Right ventricle myocardium inferior (tissue), 1 donor: Measurements from ENCODE around the gene RBM19. TPM values are rescaled to one million over a fixed set of nuclear protein-coding genes. Genes with fewer than 3 reads are reported as not detected.

Experiments used
- ATAC-seq: fragments of 200-7000 bp; cut with Tn5 transposase; one replicate; pipeline ENCODE4 v1.9.1; 2020; ENCODE audit warnings: mild to moderate bottlenecking, moderate library complexity
- DNase-seq: peaks from one replicate; pipeline ENCODE4 v3.0.0; 2021; ENCODE audit errors: missing footprints
- intact Hi-C: fragments of 100-400 bp; cut with DNase I; formaldehyde crosslinking; loops from one replicate; pipeline ENCODE4 v1.11.0; 2022
- total RNA-seq: library from RNA; stranded (reverse); fragmentation: NEBNext Ultra II Directional; extraction: Animal tissue kit (Norgen Biotek cat#: 25700); gene quantifications from one replicate; pipeline ENCODE4 v1.2.1, GENCODE V29; 2021
- donor health status: DM: no; HTN: yes; CAD: no; lungs with severe emphysema.

Gene RBM19
- total RNA-seq, 1 donor from 2014 or later: 15.8 TPM

- DNase-seq: no peak
- no peak for ATAC-seq
- intact Hi-C loops: no loop called here
These were observed 3.4 kb downstream of the RBM19 start for GRCh38 chr12:113962733-113963132.

DNA sequence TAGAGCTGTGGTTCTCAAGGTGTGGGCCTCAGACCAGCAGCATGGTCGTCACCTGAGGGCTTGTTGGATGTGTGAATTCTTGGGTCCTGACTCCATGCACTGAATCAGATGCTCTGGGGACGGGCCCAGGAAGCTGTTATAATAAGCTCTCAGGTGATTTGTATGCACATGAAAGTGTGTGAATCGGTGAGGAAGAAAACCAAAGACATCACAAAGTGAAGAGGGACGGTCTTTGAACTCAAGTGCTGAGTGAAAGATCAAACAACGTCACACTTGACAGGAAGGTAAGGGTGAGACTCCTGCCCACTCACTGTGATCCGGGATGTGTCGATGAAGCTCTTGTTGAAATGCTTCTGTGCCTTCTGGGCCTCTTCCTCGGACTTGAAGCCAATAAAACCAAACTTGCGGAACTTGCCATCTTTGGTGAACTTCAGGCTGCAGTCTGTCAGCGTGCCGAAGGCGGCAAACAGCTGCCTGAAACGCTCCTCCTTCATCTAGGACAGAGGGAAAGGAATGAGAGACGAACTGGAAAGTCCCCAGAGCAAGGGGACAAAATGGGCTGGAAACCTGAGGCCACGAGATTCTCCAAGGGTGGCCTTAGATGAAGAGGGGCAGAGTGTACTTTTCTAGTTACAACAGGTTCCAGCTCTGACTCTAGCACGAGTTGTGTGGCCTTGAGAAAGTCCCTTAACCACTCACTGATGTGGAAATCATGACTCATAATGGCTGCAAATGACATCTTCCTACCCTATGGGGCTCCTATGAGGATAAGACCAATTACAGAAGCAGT lies 4.0 kb downstream of the RBM19 start:
- intact Hi-C loops: no loop called here
- DNase-seq (no peak), ATAC-seq (no peak)

GRCh38 chr12:113960030-113960429 lies 6.1 kb downstream of the RBM19 start:
- intact Hi-C loops: no loop called here
- no peak for DNase-seq
- no peak for ATAC-seq

DNA sequence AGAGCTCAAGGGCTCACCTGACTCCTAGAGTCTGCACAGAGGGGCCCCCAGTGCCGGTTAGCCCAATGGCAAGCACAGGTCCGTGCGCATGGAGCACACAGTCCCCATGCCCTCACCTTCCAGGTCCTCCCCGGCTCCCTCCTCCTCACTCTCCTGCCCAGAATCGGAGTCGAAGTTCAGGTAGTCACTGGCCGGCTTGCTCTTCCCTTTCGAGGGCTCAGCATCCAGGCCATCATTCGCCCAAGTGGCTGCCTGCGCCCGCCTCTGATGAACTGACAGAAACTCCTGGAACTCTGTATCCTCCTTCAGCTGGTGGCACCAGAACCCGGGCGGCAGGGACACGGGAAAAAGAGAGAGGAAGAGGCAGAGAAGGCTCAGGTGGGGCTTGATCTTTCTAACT lies 7.0 kb downstream of the RBM19 start:
- intact Hi-C loops: no loop called here
- no peak for ATAC-seq
- no peak for DNase-seq

DNA sequence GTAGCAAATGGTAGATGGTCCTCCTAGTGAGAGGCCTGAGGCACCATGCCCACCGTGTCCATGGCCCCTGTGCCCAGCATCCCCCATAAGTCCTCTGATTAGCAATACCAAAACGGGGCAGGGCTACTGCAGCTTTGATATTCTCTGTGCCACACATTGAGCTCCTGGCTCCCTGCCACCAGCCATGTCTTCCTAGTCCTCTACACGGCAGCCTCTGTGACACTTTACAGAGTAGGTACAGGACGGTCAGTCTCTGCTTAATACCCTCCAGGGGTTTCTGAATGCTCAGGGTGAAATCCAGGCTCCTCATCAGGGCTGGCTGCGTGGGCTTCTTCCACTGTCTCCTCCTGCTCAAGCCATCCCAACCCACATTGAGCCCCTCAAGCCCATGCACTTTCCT lies 8.0 kb downstream of the RBM19 start:
- intact Hi-C loops: no loop called here
- ATAC-seq (no peak), DNase-seq (no peak)

DNA sequence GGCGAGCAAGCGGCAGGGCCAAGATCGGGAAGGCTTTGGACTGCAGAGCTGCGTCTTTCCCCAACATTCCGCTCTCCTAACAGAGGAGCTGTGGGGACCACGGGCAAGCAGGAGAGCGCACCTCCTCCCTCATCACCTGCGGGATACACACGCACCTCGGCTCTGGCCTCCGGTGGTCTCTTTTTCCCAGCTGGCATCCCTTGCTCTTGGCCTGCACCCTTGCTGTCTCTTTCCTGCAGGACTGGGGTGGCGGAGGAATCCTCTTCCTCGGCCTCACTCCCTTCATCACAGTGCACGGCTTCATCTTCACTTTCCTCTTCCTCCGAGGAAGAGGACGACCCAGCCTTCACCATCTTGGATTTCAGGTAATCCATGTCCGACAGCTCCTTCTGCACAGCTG lies 8.5 kb downstream of the RBM19 start:
- intact Hi-C loops: no loop called here

DNA sequence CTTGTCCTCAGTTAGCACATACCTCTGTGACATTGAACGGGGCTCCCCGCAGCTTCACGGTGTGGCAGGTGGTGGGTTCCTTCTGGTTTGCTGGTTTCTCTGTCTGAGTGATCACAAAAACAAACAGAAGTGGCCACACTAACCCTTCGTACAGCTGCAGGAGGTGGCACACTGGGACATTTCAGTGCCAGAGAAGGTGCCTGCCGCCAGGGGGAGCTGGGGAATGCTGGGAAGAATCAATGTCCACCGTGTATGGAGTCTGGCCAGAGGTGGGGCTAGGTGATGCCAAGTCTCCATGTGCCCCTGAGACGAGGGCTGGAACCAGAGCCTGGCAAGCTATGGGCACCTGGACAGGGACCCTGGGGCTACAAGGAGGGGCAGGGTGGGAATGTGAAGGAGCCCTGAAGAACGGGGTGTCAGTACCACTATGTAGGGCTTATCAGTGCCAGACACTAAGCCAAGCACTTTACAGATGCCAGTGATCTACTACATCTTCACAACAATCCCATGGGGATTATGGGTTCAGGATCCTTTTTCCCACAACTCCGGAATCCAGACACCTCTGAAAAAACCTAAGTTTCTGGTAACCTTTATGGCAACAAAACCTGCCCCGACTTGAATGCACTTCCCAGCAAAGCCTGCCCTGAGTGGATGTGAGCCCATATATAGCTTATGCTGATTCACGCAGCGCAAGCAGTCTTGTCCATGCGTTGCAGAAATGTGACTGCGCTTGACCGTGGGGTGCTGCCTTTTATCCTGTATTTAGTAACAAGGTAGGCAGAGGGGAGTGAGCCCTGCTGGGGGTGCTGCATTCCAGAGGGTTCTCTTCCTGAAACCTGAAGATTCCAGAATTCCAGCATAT lies 10.8 kb downstream of the RBM19 start:
- intact Hi-C loops: no loop called here
- ATAC-seq: no peak

More for the DNA sequence above, 8.5 kb downstream of the RBM19 start:
- DNase-seq (no peak), ATAC-seq (no peak)

DNA sequence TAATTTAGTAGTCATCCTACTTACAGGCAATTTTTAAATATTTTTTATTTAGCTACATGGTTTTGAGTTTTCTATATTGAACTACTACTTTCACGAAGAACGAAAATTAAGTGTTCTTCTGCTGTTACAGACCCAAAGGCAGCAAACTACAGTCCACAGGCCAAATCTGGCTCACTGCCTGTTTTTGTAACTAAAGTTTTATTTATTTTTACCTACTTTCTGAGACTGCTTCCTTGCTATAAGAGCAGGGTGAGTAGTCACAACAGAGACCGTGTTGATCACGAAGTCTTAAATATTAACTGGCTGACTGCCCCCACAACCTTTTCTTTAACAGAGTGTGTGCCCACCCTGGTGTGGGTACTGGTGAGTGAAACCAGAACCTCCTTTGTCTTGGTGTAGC lies 11.6 kb downstream of the RBM19 start:
- no peak for DNase-seq
- ATAC-seq: no peak
- intact Hi-C loops: no loop called here

More for the DNA sequence above, 10.8 kb downstream of the RBM19 start:
- DNase-seq: no peak

- DNase-seq: no peak
- no peak for ATAC-seq
- intact Hi-C loops: no loop called here
These were observed 15.3 kb downstream of the RBM19 start for GRCh38 chr12:113950873-113951272.

- ATAC-seq (no peak), DNase-seq (no peak)
- intact Hi-C loops: no loop called here
These were observed 16.5 kb downstream of the RBM19 start for GRCh38 chr12:113949321-113950305.

GRCh38 chr12:113948151-113948914 lies 17.8 kb downstream of the RBM19 start:
- DNase-seq: no peak
- intact Hi-C loops: no loop called here
- ATAC-seq: no peak

- no peak for ATAC-seq
- intact Hi-C loops: no loop called here
- no peak for DNase-seq
These were observed 19.9 kb downstream of the RBM19 start for GRCh38 chr12:113946175-113946574.

DNA sequence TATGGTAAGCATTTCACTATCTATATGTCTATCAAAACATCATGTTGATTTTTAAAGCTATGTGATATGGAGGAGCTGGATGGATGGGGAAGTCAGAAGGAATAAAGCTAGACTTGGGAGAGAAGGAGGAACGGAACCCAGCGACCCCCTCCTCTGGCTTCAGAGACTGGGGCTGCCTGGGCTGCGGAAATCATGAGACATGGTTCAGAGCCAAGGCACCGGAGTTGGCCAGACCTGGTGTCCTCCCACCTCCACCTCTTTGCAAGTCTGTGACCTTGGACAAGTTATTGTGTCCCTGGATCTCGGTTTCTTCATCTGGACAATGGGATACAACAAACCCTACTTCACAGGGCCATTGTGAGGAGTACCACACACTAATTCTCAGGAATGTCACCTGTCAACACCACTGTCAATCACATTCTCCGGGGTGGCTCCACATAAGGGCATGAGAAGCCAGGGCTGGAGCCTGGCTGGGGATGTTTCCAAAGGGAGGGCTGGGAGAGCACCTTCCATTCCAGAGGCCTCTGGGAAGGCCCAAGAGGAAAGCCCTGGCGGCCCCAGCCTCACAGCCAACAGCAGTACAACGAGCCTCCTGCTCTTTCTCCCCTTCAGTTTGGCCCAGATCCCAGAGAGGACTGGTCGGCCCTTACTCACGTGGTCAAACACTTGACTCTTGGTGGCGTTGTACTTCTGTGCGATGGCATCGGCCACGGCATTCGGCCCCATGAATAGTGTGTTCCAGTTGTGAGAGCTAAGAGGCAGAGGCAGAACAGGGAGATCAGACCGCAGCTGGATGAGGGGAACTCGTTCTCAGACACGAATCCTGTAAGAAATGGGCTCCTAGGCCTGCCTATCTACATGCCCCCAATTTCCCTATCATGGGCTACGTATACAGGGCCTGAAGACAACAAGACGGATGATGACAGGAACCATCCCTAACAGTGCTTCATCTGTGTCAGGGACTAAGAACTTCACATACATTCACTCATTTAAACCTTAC lies 20.7 kb downstream of the RBM19 start:
- DNase-seq (no peak), ATAC-seq (no peak)
- intact Hi-C loops: no loop called here

DNA sequence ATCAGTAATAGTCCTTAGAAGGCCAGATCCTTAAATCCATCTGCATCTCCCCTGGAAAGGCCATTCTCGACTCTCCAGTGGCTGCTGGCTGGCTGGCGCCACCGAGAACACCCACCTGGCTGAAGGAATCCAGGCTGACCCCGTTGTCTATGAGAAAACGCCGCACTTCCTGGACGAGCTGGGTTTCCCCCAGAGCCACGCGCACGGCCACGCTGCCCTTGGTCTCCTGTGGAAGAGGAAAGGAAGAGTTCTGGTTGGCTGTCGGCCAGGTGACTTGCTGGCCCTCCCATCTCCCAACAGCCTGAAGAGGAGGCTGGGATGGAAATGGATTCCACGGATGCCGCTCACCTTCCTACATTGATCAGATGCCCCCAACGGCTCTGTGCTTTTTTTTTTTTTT lies 23.9 kb downstream of the RBM19 start:
- DNase-seq: no peak
- ATAC-seq: no peak
- intact Hi-C loops: no loop called here

GRCh38 chr12:113941208-113941486 lies 25.0 kb downstream of the RBM19 start:
- DNase-seq: no peak
- no peak for ATAC-seq
- intact Hi-C loops: no loop called here

- intact Hi-C loops: no loop called here
- ATAC-seq (no peak), DNase-seq (no peak)
These were observed 25.5 kb downstream of the RBM19 start for GRCh38 chr12:113940357-113941207.
